OCI-LY1 (cell line): Measurements from ENCODE around the gene EIF6.

Experiments
- H2AFZ ChIP-seq: fragments of 200-600 bp; sonication (generic), shearing (Covaris generic); 2 replicates; pipeline ENCODE4 v1.6.0; 2014; ENCODE audit warnings: antibody characterized with exemption, mild to moderate bottlenecking, low read length
- H3F3A ChIP-seq: fragments of 200-600 bp; sonication (generic), shearing (Covaris generic); 2 replicates; pipeline ENCODE4 v1.6.0; 2014; ENCODE audit warnings: mild to moderate bottlenecking, antibody characterized with exemption, low read length, moderate library complexity; ENCODE audit not compliant: insufficient read depth
- H3K27ac ChIP-seq: fragments of 200-600 bp; sonication (generic); 2 replicates; pipeline ENCODE4 v1.5.1; 2014; ENCODE audit warnings: low read length, mixed run types, mild to moderate bottlenecking, low read depth; ENCODE audit not compliant: poor library complexity, severe bottlenecking
- H3K27me3 ChIP-seq: fragments of 200-600 bp; sonication (generic); 2 replicates; pipeline ENCODE4 v1.6.0; 2014; ENCODE audit warnings: antibody characterized with exemption, mild to moderate bottlenecking, low read length, moderate library complexity; ENCODE audit not compliant: insufficient read depth
- H3K36me3 ChIP-seq: fragments of 200-600 bp; sonication (generic); 2 replicates; pipeline ENCODE4 v1.6.1; 2014; ENCODE audit warnings: mild to moderate bottlenecking, antibody characterized with exemption, low read length, moderate library complexity, mixed read lengths; ENCODE audit not compliant: insufficient read depth
- H3K4me1 ChIP-seq: fragments of 200-600 bp; sonication (generic); 2 replicates; pipeline ENCODE4 v1.5.1; 2014; ENCODE audit warnings: mild to moderate bottlenecking, low read length, moderate library complexity; ENCODE audit not compliant: insufficient read depth, severe bottlenecking
- H3K4me2 ChIP-seq: fragments of 200-600 bp; sonication (generic), shearing (Covaris generic); 2 replicates; pipeline ENCODE4 v1.6.1; 2014; ENCODE audit warnings: low read length
- H3K4me3 ChIP-seq: fragments of 200-600 bp; sonication (generic); 2 replicates; pipeline ENCODE4 v1.5.1; 2014; ENCODE audit warnings: low read length, low read depth, mild to moderate bottlenecking, mixed read lengths; ENCODE audit not compliant: poor library complexity, severe bottlenecking
- H3K79me2 ChIP-seq: fragments of 200-600 bp; shearing (Covaris generic); 2 replicates; pipeline ENCODE4 v1.6.1; 2016; ENCODE audit warnings: mixed run types, low read length, mixed read lengths; ENCODE audit not compliant: insufficient read depth
- H3K9ac ChIP-seq: fragments of 200-600 bp; sonication (generic), shearing (Covaris generic); 2 replicates; pipeline ENCODE4 v1.6.1; 2014; ENCODE audit warnings: mild to moderate bottlenecking, low read length, mixed read lengths
- H3K9me2 ChIP-seq: fragments of 200-600 bp; sonication (generic), shearing (Covaris generic); 2 replicates; pipeline ENCODE4 v1.6.1; 2014; ENCODE audit warnings: low read depth, mild to moderate bottlenecking, low read length, mixed read lengths
- H3K9me3 ChIP-seq: fragments of 200-600 bp; shearing (Covaris generic); 2 replicates; pipeline ENCODE4 v1.6.1; 2014; ENCODE audit warnings: low read length, mixed read lengths
- H4K20me1 ChIP-seq: fragments of 200-600 bp; sonication (generic), shearing (Covaris generic); 2 replicates; pipeline ENCODE4 v1.6.0; 2016; ENCODE audit warnings: mild to moderate bottlenecking, low read length; ENCODE audit not compliant: insufficient read depth
- EZH2 ChIP-seq: fragments of 200-600 bp; sonication (generic), shearing (Covaris generic); IDR thresholded peaks from 2 replicates; pipeline ENCODE4 v1.8.0; 2017; ENCODE audit warnings: borderline replicate concordance, mixed run types, mild to moderate bottlenecking, antibody characterized with exemption, low read length, moderate library complexity, mixed read lengths
- TF ChIP-seq, protein P1 (sequence below): fragments of 200-600 bp; sonication (generic), shearing (Covaris generic); IDR thresholded peaks from 2 replicates; pipeline ENCODE4 v1.5.1; 2017; ENCODE audit warnings: mild to moderate bottlenecking, antibody characterized with exemption, low read length, moderate library complexity, mixed read lengths

EIF6 gene

DNA sequence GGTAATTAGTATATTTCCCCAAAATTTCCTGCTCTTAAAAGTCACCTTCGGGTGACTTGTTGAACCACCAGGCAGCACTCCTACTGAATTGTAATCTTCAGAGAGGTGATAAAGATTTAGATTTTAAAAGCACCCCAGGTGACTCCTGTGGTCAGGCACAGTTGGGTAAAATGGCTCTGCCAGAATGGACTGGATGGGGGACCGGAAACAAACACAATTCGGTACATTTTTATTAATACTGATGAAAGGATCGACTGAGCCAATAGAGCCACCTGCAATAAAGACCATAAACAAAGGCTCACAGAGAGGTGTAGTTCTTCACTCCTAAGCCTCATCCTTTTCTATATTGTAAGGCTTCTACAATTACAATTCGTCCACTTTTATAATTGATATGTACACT lies 27.2 kb upstream of the EIF6 start:
- no peaks in the 10 kb centered on the region for H3K9me3 ChIP-seq
- H3K4me1 ChIP-seq, result no peaks in the 10 kb centered on the region
- H3K9me2 ChIP-seq, result no peaks in the 10 kb centered on the region
- H3F3A ChIP-seq, result no peaks in the 10 kb centered on the region
- H3K9ac ChIP-seq, result no peak overlapping the region
- peaks cover 6% of the 10 kb centered on the region; the same call in 1 of the 2 replicates for H3K36me3 ChIP-seq
- TF ChIP-seq, protein P1, sequence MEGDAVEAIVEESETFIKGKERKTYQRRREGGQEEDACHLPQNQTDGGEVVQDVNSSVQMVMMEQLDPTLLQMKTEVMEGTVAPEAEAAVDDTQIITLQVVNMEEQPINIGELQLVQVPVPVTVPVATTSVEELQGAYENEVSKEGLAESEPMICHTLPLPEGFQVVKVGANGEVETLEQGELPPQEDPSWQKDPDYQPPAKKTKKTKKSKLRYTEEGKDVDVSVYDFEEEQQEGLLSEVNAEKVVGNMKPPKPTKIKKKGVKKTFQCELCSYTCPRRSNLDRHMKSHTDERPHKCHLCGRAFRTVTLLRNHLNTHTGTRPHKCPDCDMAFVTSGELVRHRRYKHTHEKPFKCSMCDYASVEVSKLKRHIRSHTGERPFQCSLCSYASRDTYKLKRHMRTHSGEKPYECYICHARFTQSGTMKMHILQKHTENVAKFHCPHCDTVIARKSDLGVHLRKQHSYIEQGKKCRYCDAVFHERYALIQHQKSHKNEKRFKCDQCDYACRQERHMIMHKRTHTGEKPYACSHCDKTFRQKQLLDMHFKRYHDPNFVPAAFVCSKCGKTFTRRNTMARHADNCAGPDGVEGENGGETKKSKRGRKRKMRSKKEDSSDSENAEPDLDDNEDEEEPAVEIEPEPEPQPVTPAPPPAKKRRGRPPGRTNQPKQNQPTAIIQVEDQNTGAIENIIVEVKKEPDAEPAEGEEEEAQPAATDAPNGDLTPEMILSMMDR, result no peak
- TF ChIP-seq EZH2, result no peak
- no peaks in the 10 kb centered on the region for H3K79me2 ChIP-seq
- no peak overlapping the region for H3K4me3 ChIP-seq
- H3K4me2 ChIP-seq, result no peak overlapping the region
- H4K20me1 ChIP-seq, result no peaks in the 10 kb centered on the region
- H3K27me3 ChIP-seq, result no peaks in the 10 kb centered on the region
- no peak overlapping the region for H2AFZ ChIP-seq
- no peak overlapping the region for H3K27ac ChIP-seq

DNA sequence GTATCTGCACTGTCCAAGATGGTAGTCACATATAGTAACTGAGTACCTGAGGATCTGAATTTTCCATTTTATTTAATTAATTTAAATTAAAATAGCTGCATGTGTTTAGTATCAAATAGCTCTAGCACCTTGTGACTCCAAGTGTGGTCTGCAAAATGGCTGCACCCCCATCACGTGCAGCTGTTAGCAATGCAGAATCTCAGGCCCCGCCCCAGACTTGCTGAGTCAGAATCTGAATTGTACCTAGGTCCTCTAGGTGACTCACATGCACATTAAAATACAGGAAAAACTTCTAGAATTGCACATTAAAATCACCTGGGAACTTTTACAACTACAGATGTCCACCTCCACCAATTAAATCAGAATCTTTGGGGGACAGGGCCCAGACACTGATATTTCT lies 26.8 kb upstream of the EIF6 start:
- Histone ChIP-seq H3K36me3 (peaks cover 6% of the 10 kb centered on the region; the same call in 1 of the 2 replicates), H3K4me1 (no peaks in the 10 kb centered on the region), H4K20me1 (no peaks in the 10 kb centered on the region), H3K27ac (no peak overlapping the region), H3F3A (no peaks in the 10 kb centered on the region), H3K9ac (no peak overlapping the region), H3K27me3 (no peaks in the 10 kb centered on the region), H2AFZ (no peak overlapping the region), H3K79me2 (no peaks in the 10 kb centered on the region), H3K4me2 (no peak overlapping the region), H3K4me3 (no peak overlapping the region), H3K9me2 (no peaks in the 10 kb centered on the region), H3K9me3 (no peaks in the 10 kb centered on the region)
- TF ChIP-seq EZH2, result no peak
- TF ChIP-seq, protein P1, result no peak

DNA sequence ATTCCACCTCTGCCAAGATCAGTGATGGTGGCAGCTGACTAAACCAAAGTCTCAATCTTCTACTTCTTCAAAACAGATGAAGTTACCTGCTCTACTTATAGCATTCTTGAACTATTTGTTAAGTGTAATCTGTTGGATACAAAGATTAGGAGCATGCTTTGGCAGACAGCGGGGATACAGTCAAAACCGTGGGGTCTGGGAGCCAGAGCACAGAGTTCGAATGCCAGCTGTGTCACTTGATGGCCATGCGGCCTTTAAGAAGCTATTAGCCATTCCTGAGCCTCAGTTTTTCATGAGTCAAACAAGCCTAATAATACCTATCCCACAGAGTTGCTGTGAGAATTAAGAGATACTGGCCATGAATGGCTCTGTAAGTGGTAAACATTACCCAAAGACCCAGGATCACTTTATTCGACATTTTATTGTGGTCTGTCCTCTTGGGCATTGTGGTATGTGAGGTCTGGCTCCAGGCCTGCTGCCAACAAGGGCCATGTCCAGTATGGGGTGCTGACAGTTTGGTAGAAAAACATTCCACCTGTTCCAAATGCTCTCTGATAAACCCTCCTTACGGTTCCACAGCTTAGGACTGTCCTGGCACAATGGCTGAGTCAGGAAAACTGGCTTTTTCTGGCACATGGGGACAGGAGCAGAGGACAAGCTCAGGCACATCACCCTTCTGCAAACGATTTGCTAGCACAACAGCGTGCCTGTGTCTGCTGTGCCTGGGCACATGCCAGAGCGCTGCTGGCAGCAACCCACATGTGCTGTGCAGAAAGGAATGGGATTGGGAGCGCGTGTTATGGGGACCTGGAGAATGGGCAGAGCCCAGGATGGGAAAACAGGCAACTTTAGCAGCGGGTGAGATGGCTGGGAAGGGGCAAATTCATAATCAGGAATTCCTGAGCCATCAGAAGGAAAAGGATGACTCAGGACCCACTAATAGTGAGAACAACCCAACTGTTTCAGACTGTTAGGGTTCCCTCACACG lies 23.4 kb upstream of the EIF6 start:
- no peaks in the 10 kb centered on the region for H3F3A ChIP-seq
- no peak overlapping the region for H3K27ac ChIP-seq
- H3K4me1 ChIP-seq, result peaks cover 5% of the 10 kb centered on the region
- no peak overlapping the region for H2AFZ ChIP-seq
- no peaks in the 10 kb centered on the region for H3K9me3 ChIP-seq
- no peak overlapping the region for H3K9ac ChIP-seq
- H3K4me2 ChIP-seq, result no peak overlapping the region
- no peaks in the 10 kb centered on the region for H3K79me2 ChIP-seq
- no peaks in the 10 kb centered on the region for H3K9me2 ChIP-seq
- peaks cover 15% of the 10 kb centered on the region; the same call in 1 of the 2 replicates for H3K36me3 ChIP-seq
- no peaks in the 10 kb centered on the region for H3K27me3 ChIP-seq
- H3K4me3 ChIP-seq, result no peak overlapping the region
- no peaks in the 10 kb centered on the region for H4K20me1 ChIP-seq
- TF ChIP-seq, protein P1, result no peak
- TF ChIP-seq EZH2, result no peak
